Lung microvascular endothelial cell (primary cell): ENCODE measurements around the gene GUK1. TPM values are rescaled to one million over a fixed set of nuclear protein-coding genes. Genes with fewer than 3 reads are reported as not detected.

ENCODE experiments used
- DNase-seq, 2 donors: peaks; one replicate each; pipeline versions ENCODE4 v3.0.0 to v3.0.0-alpha.2; 2010; ENCODE audit warnings: low read depth in 2 of 2
- total RNA-seq: library from RNA; depleted of rRNA; stranded (reverse); fragments of >200 nt; gene quantifications from 2 replicates; pipeline ENCODE4 v1.2.1, GENCODE V29; 2014

GUK1 gene, protein sequence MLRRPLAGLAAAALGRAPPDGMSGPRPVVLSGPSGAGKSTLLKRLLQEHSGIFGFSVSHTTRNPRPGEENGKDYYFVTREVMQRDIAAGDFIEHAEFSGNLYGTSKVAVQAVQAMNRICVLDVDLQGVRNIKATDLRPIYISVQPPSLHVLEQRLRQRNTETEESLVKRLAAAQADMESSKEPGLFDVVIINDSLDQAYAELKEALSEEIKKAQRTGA
- 590 and 952 TPM in 2 replicates for total RNA-seq

DNA sequence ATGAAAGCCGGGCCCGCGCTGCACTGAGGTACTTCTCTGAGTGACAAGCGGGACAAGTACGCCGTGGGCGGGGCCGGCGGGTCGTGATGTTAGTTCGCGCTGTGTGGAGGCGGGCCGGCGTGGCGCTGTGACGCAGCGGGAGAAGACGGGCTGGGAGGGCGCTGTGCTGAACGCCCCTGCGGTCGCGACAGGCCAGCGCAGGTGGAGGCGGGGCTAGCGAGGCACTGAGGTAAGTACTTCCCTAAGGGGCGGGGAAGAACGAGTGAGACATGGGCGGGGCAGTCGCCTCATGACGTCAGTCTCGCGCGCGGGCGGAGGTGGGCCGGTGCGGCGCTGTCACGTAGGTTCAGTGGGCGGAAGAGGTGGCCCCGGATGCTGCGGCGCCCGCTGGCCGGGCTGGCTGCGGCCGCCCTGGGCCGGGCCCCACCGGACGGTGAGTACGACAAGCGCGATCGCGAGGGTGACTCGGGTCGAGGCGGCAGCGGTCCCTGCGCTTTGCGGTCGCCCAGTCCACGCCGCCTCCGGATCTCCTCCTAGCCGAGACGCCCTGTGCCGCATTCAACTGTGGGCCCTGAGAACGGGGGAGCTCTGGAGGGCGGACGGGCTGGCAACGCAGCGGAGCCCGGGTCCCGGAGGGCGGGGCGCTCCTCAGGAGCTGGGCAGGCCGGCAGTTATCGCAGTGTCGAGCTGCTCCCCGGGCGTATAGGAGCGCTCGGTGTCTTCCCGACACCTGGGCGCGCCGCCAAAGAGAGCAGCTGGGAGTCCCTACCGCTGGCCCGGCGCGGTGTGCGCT is at the start of gene GUK1:
Gene GUK1 (plus strand): TSS at position 349 of the 793 bp plus-strand sequence. CDS start 24 bp downstream, at position 373.
- DNase-seq, result peak; percentile 100

DNA sequence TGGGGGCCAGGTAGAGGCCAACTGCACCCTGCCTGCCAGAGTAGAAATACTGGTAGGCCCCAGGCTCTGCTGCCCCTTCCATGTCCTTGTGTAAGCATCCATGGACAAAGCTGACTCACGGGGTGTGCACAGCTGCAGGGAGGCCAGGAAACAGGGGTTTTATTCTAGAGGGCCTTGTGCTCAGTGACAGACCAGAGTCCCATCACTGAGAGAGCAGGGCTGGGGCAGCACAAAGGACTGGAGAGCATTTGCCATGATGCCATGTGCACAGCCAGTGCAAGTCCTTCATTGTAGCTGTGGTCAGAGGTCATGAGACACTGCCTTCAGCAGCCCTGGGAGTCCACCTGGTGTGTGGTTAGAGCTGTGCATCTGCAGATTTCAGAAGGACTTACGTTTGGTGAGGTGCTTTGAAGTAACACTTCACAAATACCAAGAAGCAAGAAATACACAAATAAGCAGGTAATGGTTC is 49.4 kb upstream of the GUK1 start:
- DNase-seq, result peak; percentile 35 to 63

DNA sequence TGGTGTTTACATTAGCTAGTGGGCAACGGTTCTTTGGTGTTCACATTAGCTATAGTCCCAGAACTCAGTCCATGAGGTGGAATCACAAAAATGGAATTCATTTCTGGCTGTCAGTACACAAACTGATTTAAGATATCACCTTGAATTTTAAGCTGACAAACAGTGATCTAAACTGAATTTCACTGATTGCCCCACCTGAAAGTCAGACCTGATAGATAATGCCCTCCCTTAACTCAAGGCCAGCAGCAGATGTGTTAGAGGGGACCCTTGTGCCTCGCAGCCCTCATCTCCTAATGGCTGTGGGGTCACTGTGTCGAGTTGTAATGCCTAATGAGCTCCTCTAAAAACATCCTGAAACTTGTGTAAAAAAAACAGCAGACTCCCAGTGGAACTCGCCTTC is 49.0 kb upstream of the GUK1 start:
- no peak for DNase-seq

DNA sequence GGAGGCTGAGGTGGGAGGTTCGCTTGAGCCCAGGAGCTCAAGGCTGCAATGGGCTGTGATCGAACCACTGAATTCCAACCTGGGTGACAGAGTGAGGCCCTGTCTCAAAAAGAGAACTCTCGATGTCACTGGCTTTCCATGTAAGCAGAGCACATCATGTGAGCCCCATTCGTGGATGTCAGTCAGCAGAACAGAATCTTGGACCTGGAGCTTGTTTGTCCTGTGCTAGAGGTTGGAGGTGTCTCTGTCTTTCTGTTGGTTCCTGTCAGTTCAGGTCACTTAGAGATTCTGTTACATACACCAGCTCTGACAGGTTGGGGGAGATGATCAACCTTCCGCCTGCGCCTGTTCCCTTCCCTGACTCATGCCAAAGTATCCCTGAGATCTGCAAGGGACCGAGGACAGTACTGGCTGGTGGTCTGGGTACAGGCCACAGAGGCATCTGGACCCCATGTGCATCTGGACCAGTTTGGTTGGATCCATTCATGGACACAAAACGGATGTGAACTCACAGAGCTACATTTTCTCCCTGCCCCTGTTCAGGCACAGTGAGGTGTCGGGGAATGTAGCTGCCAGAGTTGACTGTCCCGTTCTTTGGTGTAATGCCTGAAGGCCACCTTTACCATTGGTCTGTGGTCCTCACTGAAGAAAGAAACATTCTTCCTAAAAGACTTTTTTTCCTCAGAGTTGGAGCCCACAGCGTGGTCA is 47.6 kb upstream of the GUK1 start:
- no peak for DNase-seq

DNA sequence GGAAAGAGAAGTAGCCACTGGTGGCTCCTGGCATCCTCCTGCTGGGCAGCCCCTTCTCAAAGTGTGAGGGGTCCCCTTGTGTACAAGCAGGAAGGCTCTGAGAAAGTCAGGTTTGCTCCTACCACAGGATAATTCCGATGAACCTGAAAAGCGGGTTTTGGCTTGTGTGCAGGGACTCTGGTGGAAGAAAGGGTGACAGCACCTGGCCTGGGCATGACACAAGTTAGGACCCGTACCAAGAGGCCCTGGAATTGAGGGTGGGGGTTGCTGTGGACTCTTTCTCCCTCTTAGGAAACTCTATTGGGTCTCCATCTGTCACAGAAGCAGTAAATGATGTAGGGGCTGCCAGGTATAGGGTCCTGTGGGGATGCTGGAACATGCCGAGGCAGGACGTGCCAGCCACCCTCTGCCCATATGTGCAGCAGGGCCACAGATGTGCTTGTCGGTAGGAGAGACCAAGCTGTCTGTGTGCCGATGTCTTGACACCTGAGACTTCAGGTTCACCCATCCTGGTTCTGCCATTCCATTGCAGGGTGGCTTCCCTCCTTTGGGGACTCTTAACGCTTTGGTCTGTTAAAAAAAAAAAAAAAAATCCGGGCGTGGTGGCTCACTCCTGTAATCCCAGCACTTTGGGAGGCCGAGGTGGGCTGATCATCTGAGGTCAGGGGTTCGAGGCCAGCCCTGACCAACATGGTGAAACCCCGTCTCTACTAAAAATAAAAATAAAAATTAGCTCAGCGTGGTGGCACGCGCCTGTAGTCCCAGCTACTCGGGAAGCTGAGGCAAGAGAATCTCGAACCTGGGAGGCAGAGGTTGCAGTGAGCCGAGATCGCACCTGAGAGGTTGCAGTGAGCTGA is 46.8 kb upstream of the GUK1 start:
- DNase-seq, result no peak

DNA sequence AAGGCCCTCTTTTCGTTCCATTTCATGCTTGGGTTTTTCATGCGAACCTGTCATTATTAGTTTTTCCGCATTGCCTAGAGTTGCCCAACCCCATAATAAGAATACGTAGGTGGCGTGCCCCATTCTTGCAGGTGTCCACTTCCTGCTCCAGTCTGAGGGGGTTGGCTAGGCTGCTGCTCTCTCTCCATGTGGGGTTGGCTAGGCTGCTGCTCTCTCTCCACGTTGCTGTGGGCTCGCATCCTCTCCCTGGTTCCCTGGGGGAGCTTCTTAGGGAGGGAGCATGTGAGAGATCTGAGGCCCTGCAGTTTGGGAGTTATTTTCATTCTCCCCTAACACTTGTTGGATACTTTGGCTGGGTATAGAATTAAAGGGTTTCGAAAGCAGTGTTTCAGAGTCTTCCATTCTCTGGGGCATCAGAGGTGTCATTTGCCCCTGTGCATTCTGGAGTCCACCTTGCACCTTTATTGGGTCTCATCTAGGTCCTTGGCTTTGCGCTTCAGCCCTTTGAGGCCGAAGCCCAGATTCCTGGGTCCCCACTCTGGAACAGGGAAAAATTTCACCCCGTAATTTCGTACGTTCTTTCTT is 45.6 kb upstream of the GUK1 start:
- DNase-seq, result no peak

DNA sequence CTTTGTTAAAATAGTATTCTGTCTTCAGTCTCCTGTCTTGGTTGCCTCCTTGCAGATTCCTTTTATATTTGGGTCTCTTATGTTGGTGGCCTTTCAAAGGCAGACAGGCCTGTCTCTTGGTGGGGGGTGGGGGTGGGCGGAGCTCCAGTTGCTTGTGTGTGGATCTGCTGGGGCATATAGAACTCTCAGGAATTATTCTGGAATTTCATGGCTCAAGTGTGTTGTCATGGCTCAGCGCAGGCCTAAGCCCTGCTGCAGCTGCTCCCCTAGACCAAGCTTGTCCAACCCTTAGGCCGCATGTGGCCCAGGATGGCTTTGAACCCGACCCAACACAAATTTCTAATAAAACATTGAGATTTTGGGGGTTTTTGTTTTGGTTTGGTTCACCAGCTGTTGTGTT is 44.9 kb upstream of the GUK1 start:
- DNase-seq, result no peak

DNA sequence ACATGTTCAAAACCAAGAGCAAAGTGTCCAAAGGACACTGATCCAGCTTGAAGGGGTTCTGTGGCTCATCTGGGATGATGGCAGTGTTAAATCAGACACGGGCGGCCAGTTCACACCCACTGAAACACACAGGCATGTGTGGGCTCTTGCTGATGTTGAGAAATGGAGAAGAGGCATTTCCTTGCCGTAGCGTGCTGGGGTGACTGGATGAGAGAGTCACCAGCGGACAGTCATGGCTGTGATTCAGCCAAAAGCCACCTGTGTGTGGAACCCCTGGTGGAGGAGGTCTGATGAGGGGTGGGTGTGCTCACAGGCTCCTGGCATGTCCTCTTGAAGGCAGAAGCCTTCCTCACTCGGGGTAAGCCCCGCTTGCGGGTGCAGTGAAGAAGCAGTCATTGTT is 44.1 kb upstream of the GUK1 start:
- DNase-seq, result no peak

DNA sequence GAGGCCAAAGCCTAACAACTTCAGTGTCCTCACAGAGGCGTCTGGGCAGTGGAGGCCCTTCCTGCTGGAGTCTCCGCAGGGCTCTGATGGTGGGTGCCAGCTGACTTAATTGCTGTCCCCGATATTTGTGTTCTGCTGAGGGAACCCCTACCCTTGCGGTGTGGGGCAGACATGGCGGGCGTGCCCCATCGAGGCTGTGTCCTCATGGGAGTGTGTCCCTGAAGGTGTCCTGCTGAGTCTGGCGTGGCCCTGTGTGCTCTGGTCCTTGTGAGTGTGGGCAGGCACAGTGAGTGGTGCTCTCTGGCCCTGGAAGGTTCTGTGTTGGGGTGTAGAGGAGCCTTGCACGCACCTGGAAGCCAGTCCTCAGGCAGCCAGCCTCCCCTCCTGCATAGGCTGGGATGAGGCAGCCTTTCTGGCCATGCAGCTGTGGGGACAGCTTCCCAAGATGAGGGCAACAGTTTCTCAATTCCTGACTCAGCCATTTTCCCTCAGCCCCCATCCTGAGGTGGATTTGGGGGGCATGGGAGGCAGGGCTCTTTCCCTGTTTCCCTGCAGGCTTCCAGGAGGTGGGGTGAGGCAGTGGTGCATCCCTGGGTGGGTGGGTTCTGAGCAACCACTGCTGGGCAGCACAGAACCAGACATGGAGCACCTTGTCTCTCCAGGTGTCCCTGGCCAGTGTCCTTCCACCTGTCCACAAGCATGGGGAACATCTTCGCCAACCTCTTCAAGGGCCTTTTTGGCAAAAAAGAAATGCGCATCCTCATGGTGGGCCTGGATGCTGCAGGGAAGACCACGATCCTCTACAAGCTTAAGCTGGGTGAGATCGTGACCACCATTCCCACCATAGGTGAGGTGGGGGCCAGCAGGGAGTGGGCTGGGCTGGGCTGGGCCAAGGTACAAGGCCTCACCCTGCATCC is 43.4 kb upstream of the GUK1 start:
- DNase-seq, result no peak

DNA sequence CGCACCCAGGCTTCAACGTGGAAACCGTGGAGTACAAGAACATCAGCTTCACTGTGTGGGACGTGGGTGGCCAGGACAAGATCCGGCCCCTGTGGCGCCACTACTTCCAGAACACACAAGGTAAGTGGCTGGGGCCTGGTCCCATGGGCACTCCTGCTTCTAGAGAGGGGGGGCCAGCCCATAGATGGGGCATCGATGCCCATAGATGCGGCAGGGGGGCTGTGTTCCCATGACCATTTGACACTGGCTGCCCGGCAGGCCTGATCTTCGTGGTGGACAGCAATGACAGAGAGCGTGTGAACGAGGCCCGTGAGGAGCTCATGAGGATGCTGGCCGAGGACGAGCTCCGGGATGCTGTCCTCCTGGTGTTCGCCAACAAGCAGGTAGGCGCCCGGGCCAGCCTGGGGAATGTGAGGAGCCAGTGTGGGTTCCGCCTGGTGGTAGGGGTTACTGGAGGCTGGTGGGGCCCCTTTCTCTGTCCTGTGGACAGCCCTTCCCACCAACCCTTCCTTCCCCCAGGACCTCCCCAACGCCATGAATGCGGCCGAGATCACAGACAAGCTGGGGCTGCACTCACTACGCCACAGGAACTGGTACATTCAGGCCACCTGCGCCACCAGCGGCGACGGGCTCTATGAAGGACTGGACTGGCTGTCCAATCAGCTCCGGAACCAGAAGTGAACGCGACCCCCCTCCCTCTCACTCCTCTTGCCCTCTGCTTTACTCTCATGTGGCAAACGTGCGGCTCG is 42.6 kb upstream of the GUK1 start:
- DNase-seq, result peak in 1 of 2 donors; percentile 1

DNA sequence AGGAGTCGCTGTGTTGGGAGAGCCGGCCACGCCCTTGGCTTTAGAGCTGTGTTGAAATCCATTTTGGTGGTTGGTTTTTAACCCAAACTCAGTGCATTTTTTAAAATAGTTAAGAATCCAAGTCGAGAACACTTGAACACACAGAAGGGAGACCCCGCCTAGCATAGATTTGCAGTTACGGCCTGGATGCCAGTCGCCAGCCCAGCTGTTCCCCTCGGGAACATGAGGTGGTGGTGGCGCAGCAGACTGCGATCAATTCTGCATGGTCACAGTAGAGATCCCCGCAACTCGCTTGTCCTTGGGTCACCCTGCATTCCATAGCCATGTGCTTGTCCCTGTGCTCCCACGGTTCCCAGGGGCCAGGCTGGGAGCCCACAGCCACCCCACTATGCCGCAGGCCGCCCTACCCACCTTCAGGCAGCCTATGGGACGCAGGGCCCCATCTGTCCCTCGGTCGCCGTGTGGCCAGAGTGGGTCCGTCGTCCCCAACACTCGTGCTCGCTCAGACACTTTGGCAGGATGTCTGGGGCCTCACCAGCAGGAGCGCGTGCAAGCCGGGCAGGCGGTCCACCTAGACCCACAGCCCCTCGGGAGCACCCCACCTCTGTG is 41.7 kb upstream of the GUK1 start:
- no peak for DNase-seq

DNA sequence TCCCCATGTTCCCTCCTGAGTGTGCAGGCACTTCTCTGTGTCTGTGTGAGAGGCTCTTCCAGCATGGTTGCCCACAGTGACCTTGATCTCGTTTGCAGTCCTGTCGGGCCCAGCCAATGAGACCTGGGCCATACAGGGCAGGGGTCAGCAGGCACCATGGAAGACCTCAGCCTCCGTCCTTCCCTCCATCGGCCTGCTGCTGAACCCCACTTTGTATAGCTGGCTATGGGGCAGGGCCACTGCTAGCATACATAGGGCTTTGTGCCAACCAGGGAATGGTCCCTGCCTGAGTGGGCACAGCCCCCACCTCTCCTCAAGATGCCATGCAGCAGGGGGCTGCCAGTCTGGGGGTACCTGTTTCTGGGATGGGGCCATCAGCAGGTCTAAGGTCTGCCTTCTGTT is 40.7 kb upstream of the GUK1 start:
- DNase-seq, result no peak

DNA sequence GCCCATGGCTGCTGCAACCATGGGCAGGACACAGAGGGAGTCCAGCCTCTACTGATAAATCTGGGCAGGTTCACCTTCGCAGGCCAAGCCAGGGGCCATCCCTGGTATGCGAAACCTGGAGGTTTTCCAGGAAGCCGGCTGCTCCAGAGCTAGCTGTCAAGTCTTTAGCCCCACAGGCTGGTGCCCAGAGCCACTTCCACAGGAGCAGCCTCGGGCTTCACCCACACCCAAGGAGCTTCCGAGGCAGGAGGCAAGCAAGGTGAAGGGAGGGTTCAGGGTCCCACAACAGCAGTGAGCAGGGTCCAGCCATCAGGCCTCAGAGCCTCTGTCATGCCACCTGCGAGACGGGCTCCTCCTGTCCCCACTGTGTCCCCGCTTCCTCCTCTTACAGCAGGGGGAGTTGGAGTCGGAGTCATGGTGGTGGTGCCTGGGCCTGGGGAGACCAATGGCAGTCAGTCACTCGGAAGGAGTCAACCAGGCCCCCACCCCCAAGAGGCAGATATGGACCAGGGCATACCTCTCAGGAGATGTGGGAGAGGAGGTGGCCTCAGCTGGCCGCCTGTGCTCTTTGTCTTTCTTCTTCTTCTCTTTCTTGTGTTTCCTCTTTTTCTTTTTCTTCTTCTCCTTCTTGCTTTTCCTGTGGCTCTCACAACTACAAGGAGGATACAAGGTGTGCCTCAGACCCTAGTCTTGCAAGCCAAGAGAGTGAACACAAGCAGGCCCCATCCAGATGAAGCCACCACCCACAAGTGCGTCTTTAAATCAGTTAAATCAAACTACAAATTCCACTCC is 39.1 kb upstream of the GUK1 start:
- no peak for DNase-seq

DNA sequence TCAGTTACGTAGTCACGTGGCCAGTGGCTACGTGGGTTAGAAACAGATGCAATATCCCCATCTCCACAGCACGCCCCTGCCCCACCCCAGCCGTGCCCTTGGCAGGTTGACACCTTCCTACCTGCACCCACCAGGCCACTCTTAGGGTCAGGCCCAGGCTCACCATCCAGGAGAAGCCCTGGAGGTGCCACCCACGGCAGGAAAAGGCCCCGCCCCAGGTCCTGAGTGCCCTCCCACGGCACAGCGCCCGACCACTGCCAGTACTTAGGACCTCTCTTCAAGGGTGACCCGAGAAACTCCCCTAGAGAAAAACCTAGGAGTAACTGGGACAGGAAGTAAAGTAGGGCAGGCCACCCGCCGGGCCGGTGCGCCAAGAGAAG is 38.5 kb upstream of the GUK1 start:
- DNase-seq, result no peak

DNA sequence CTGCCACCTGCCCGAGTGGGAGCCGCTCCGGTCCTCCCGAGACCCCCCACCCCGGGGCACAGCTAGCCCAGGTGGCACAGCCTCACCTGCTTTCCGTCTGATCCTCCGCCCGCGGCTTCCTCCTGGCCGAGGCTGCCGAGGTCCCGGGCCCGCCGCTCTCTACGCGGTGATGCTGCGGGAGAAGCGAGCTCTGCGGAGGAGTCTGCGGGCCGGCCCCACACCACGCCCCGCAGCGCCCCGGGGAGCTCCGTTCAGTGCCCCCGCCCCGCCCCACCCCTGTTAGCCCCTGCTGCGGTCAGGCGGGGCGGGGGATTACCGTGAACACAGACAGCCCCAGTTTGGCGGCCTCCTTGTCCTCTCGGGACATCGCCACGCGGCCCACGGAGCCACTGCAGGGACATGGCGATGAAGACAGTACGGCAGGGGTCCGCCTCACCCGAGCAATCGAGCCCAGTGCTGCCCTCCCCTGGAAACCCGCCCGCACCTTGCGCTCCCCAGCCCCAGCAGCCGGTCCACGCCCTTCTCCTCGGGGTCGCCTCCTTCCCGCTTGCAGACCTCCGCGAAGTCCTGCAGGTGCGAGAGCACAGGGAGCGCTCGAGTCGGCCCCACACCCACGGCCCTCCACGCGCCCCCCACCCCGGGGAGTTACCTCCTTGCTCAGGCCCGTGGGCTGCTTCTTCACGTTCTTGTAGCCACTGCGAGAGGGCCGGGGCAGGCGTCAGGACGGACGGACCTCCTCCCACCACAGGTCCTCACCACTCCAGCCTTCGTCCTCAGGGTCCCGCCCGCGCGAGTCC is 37.9 kb upstream of the GUK1 start:
- DNase-seq, result peak; percentile 60 to 63

DNA sequence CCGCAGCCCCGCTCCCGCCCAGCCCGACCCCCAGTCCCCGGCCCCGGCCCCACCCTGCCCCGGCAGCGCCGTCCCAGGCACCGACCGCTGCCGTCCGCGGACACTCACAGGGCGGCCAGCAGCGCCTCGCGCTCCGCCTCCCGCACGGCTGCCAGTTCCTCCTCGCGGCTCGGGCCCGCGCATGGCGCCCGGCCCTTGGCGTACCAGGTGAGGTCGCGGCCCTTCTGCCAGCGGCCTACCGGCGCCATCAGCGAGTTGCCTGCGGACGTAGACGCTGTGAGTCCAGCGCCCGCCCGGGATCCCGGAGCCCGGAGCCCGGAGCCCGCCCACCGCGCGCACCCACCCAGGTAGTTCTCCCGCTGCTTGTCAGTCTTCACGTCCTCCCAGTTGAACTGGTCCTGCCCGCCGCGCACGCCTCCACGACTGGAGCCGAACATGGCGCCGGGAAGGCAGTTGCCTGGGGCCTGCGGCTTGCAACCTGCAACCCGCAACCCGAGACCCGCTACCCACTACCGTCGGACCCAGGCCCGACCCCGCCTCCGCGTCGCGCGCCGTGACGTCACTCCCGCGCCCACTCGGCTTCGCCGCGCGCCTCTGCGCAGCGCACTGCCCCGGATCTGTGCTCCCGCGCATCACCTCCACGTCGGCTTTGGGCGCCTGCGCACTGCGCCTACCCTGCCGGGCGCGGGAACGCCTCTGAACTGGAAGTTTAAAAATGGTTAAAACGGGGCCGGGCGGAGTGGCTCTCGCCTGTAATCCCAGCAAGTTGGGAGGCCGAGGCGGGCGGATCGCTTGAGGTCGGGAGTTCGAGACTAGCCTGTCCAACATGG is 37.1 kb upstream of the GUK1 start, which contains the start of gene C1orf35:
Gene C1orf35 (minus strand): TSS at position 535 of the 830 bp plus-strand sequence. CDS start 98 bp downstream, at position 437.
- peak; percentile 94 to 96 for DNase-seq
